ENCODE measurements around the gene KRABD2.

Gene KRABD2

GRCh38 chr17:8360751-8361150, 15.8 kb downstream of the KRABD2 start:
- Histone ChIP-seq H3K9ac (ENCODE audit: control insufficient read depth, extremely low read depth, insufficient read depth, low read length) (no peak overlapping the region), H3K9me1 (ENCODE audit: control insufficient read depth, extremely low read depth, insufficient read depth, low read length) (no peaks in the 10 kb centered on the region), H3K4me1 (ENCODE audit: control insufficient read depth, extremely low read depth, insufficient read depth, low read length) (no peaks in the 10 kb centered on the region), H3K27ac (ENCODE audit: control insufficient read depth, insufficient read depth, low read length) (no peak overlapping the region), H3K36me3 (ENCODE audit: control insufficient read depth in 2 of 2, extremely low read depth in 1 of 2, insufficient read depth in 2 of 2, low read length in 2 of 2) (no peaks in the 10 kb centered on the region), H3K9me3 (ENCODE audit: control insufficient read depth, low read depth, low read length) (no peaks in the 10 kb centered on the region), H3K4me2 (ENCODE audit: control insufficient read depth, extremely low read depth, insufficient read depth, low read depth, low read length) (no peak overlapping the region), H3K27me3 (ENCODE audit: control insufficient read depth, extremely low read depth, insufficient read depth, low read length) (no peaks in the 10 kb centered on the region), H3K79me2 (ENCODE audit: control insufficient read depth, insufficient read depth, low read length) (no peaks in the 10 kb centered on the region), H4K20me1 (ENCODE audit: control insufficient read depth, extremely low read depth, insufficient read depth, low read length) (no peaks in the 10 kb centered on the region), H3K4me3 (ENCODE audit: control insufficient read depth in 2 of 3, extremely low read depth in 1 of 3, insufficient read depth in 2 of 3, low read depth in 1 of 3, low read length in 3 of 3) (no peak overlapping the region), H2AFZ (ENCODE audit: control insufficient read depth, low read length) (no peak overlapping the region)
- FAIRE-seq: no peak
- dilution Hi-C loops (cut with MboI; ENCODE audit: extremely low pct_ligation_motif_present, low sequenced_read_pairs): no loop called here
- DNase-seq (ENCODE audit: low read depth, low spot score): no peak
- no peak for TF ChIP-seq EZH2 (IDR thresholded peaks at IDR 0.05; ENCODE audit: low read length)
- TF ChIP-seq, protein P1, sequence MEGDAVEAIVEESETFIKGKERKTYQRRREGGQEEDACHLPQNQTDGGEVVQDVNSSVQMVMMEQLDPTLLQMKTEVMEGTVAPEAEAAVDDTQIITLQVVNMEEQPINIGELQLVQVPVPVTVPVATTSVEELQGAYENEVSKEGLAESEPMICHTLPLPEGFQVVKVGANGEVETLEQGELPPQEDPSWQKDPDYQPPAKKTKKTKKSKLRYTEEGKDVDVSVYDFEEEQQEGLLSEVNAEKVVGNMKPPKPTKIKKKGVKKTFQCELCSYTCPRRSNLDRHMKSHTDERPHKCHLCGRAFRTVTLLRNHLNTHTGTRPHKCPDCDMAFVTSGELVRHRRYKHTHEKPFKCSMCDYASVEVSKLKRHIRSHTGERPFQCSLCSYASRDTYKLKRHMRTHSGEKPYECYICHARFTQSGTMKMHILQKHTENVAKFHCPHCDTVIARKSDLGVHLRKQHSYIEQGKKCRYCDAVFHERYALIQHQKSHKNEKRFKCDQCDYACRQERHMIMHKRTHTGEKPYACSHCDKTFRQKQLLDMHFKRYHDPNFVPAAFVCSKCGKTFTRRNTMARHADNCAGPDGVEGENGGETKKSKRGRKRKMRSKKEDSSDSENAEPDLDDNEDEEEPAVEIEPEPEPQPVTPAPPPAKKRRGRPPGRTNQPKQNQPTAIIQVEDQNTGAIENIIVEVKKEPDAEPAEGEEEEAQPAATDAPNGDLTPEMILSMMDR (optimal IDR thresholded peaks at IDR 0.05 in 1 of 3, IDR thresholded peaks at IDR 0.05 in 1 of 3, conservative IDR thresholded peaks at IDR 0.05 in 1 of 3; ENCODE audit: extremely low read depth in 1 of 3, insufficient read depth in 2 of 3, low read length in 3 of 3): no peak

- Histone ChIP-seq H2AFZ (ENCODE audit: control insufficient read depth, low read length) (no peak overlapping the region), H3K4me1 (ENCODE audit: control insufficient read depth, extremely low read depth, insufficient read depth, low read length) (no peaks in the 10 kb centered on the region), H3K9me1 (ENCODE audit: control insufficient read depth, extremely low read depth, insufficient read depth, low read length) (no peaks in the 10 kb centered on the region), H3K9ac (ENCODE audit: control insufficient read depth, extremely low read depth, insufficient read depth, low read length) (no peak overlapping the region), H3K36me3 (ENCODE audit: control insufficient read depth in 2 of 2, extremely low read depth in 1 of 2, insufficient read depth in 2 of 2, low read length in 2 of 2) (no peaks in the 10 kb centered on the region), H3K79me2 (ENCODE audit: control insufficient read depth, insufficient read depth, low read length) (no peaks in the 10 kb centered on the region), H3K27ac (ENCODE audit: control insufficient read depth, insufficient read depth, low read length) (no peak overlapping the region), H3K9me3 (ENCODE audit: control insufficient read depth, low read depth, low read length) (no peaks in the 10 kb centered on the region), H3K27me3 (ENCODE audit: control insufficient read depth, extremely low read depth, insufficient read depth, low read length) (no peaks in the 10 kb centered on the region), H3K4me2 (ENCODE audit: control insufficient read depth, extremely low read depth, insufficient read depth, low read depth, low read length) (no peak overlapping the region), H4K20me1 (ENCODE audit: control insufficient read depth, extremely low read depth, insufficient read depth, low read length) (no peaks in the 10 kb centered on the region), H3K4me3 (ENCODE audit: control insufficient read depth in 2 of 3, extremely low read depth in 1 of 3, insufficient read depth in 2 of 3, low read depth in 1 of 3, low read length in 3 of 3) (no peak overlapping the region)
- no peak for TF ChIP-seq EZH2 (IDR thresholded peaks at IDR 0.05; ENCODE audit: low read length)
- TF ChIP-seq, protein P1 (optimal IDR thresholded peaks at IDR 0.05 in 1 of 3, IDR thresholded peaks at IDR 0.05 in 1 of 3, conservative IDR thresholded peaks at IDR 0.05 in 1 of 3; ENCODE audit: extremely low read depth in 1 of 3, insufficient read depth in 2 of 3, low read length in 3 of 3): no peak
- FAIRE-seq (no peak), DNase-seq (ENCODE audit: low read depth, low spot score) (no peak)
- dilution Hi-C loops (cut with MboI; ENCODE audit: extremely low pct_ligation_motif_present, low sequenced_read_pairs): no loop called here
Measured at GRCh38 chr17:8360260-8360659, 16.2 kb downstream of the KRABD2 start.
